ENCODE results near the gene SEMA5A.

SEMA5A gene

GRCh38 chr5:9415566-9415965, 130.3 kb downstream of the SEMA5A start:
- POLR2A ChIA-PET = no interaction called here
- H3K4me1 ChIP-seq (ENCODE audit: control insufficient read depth, insufficient read depth, low read length) = no peaks in the 10 kb centered on the region
- H3K4me3 ChIP-seq (ENCODE audit: low read depth, low read length) = no peak overlapping the region
- TF ChIP-seq GLI4 (tag by site-specific recombination; IDR thresholded peaks at IDR 0.05) (no peak), PRDM4 (tag by site-specific recombination; IDR thresholded peaks at IDR 0.05) (no peak), ZNF776 (tag by site-specific recombination; IDR thresholded peaks at IDR 0.05; ENCODE audit: borderline replicate concordance) (no peak), ZNF37A (tag by site-specific recombination; IDR thresholded peaks at IDR 0.05) (no peak), ZNF623 (tag by site-specific recombination; IDR thresholded peaks at IDR 0.05) (no peak)
- no peaks in the 10 kb centered on the region for H3K36me3 ChIP-seq (ENCODE audit: control insufficient read depth in 2 of 2, insufficient read depth in 1 of 2, low read length in 2 of 2)
- peaks cover 2% of the 10 kb centered on the region; the same call in 1 of the 2 replicates for H3K9me3 ChIP-seq (ENCODE audit: control insufficient read depth, insufficient read depth, low read depth, low read length)
- H3K27ac ChIP-seq (ENCODE audit: extremely low read depth, low read depth, low read length) = no peak overlapping the region
- CTCF ChIA-PET = interaction anchor here (1.3 kb wide), 1 partner anchor 51 kb away, joined by 3 read pairs; no protein-coding TSS in a partner anchor

GRCh38 chr5:9415091-9415490, 130.8 kb downstream of the SEMA5A start:
- no peaks in the 10 kb centered on the region for H3K4me1 ChIP-seq (ENCODE audit: control insufficient read depth, insufficient read depth, low read length)
- peaks cover 2% of the 10 kb centered on the region; the same call in 1 of the 2 replicates for H3K9me3 ChIP-seq (ENCODE audit: control insufficient read depth, insufficient read depth, low read depth, low read length)
- H3K27ac ChIP-seq (ENCODE audit: extremely low read depth, low read depth, low read length) = no peak overlapping the region
- POLR2A ChIA-PET = no interaction called here
- no peak overlapping the region for H3K4me3 ChIP-seq (ENCODE audit: low read depth, low read length)
- CTCF ChIA-PET = interaction anchor here (1.3 kb wide), 1 partner anchor 51 kb away, joined by 3 read pairs; no protein-coding TSS in a partner anchor
- TF ChIP-seq ZNF202 (tag by site-specific recombination; IDR thresholded peaks at IDR 0.05; ENCODE audit: borderline replicate concordance) (no peak), OVOL3 (tag by site-specific recombination; IDR thresholded peaks at IDR 0.05) (no peak), PRDM10 (tag by site-specific recombination; IDR thresholded peaks at IDR 0.05) (no peak), ZNF266 (tag by site-specific recombination; IDR thresholded peaks at IDR 0.05; ENCODE audit: low read depth) (no peak), ZNF580 (tag by site-specific recombination; IDR thresholded peaks at IDR 0.05) (no peak), ZNF350 (tag by site-specific recombination; IDR thresholded peaks at IDR 0.05) (no peak), HOXD13 (CRISPR knock-in tag; IDR thresholded peaks at IDR 0.05; ENCODE audit: borderline replicate concordance) (no peak), BCL11B (tag by site-specific recombination; IDR thresholded peaks at IDR 0.05; ENCODE audit: low read depth) (no peak), SALL2 (tag by site-specific recombination; IDR thresholded peaks at IDR 0.05; ENCODE audit: borderline replicate concordance) (no peak), TSHZ1 (tag by site-specific recombination; IDR thresholded peaks at IDR 0.05; ENCODE audit: borderline replicate concordance) (no peak), ZBTB21 (tag by site-specific recombination; IDR thresholded peaks at IDR 0.05) (no peak), ZSCAN5A (tag by site-specific recombination; IDR thresholded peaks at IDR 0.05) (no peak)
- H3K36me3 ChIP-seq (ENCODE audit: control insufficient read depth in 2 of 2, insufficient read depth in 1 of 2, low read length in 2 of 2) = no peaks in the 10 kb centered on the region
